Measurements from ENCODE around the gene PRR5L.
"Not testable (repeated sequence)": the region's sequence is repeated elsewhere in the genome, so short reads cannot be mapped to it uniquely, and the experiment has no call there.

Gene PRR5L

GRCh38 chr11:36509694-36510593 is 213.9 kb downstream of the PRR5L start, which contains the start of gene TRAF6:
Gene TRAF6 (minus strand): TSS chr11:36510272. CDS start chr11:36501515, 8,757 bp downstream.
- Histone ChIP-seq H3K9ac (ENCODE audit: low read length) (peak within 1 kb of the TSS; percentile 70), H3F3A (ENCODE audit: insufficient read depth) (peaks cover 7% of the 10 kb centered on the region; the same call in 1 of the 2 replicates), H3K9me3 (ENCODE audit: insufficient read depth, low read length) (no peaks in the 10 kb centered on the region), H3K27ac (ENCODE audit: low read depth, low read length) (peak within 1 kb of the TSS; percentile 33; the same call in 1 of the 2 replicates), H3K4me3 (ENCODE audit: insufficient read depth, low read length, poor library complexity, severe bottlenecking) (peak within 1 kb of the TSS; percentile 85), H3K27me3 (ENCODE audit: low read length) (no peaks in the 10 kb centered on the region), H3K36me3 (ENCODE audit: low read length) (no peaks in the 10 kb centered on the region), H3K79me2 (ENCODE audit: insufficient read depth, low read length) (peaks cover 25% of the 10 kb centered on the region), H3K9me2 (replicated peaks; ENCODE audit: insufficient read depth, low read length) (no peaks in the 10 kb centered on the region), H2AFZ (ENCODE audit: low read depth, low read length, severe bottlenecking) (peak within 1 kb of the TSS; percentile 99), H4K20me1 (ENCODE audit: low read depth, low read length) (0 out of 2 replicates have a peak, but pooled peaks cover 5% of the 10 kb centered on the region), H3K4me2 (ENCODE audit: low read depth, low read length, poor library complexity, severe bottlenecking) (peak within 1 kb of the TSS; percentile 67)
- TF ChIP-seq CTCF (IDR thresholded peaks at IDR 0.05; ENCODE audit: insufficient read depth, low read length, poor library complexity, severe bottlenecking): peak; percentile 46
- no peak for TF ChIP-seq EZH2phosphoT487 (conservative IDR thresholded peaks at IDR 0.05; ENCODE audit: low read length)

GRCh38 chr11:36510594-36510942 is 214.5 kb downstream of the PRR5L start:
- Histone ChIP-seq H3K36me3 (ENCODE audit: low read length) (no peaks in the 10 kb centered on the region), H3K9me2 (replicated peaks; ENCODE audit: insufficient read depth, low read length) (no peaks in the 10 kb centered on the region), H3K27me3 (ENCODE audit: low read length) (no peaks in the 10 kb centered on the region), H3K9ac (ENCODE audit: low read length) (peak overlapping the region; percentile 70), H3K27ac (ENCODE audit: low read depth, low read length) (no peak overlapping the region), H2AFZ (ENCODE audit: low read depth, low read length, severe bottlenecking) (peak overlapping the region; percentile 99), H3K79me2 (ENCODE audit: insufficient read depth, low read length) (peaks cover 19% of the 10 kb centered on the region), H4K20me1 (ENCODE audit: low read depth, low read length) (0 out of 2 replicates have a peak, but pooled peaks cover 5% of the 10 kb centered on the region), H3K9me3 (ENCODE audit: insufficient read depth, low read length) (no peaks in the 10 kb centered on the region), H3K4me3 (ENCODE audit: insufficient read depth, low read length, poor library complexity, severe bottlenecking) (peak overlapping the region; percentile 85), H3F3A (ENCODE audit: insufficient read depth) (peaks cover 7% of the 10 kb centered on the region; the same call in 1 of the 2 replicates), H3K4me2 (ENCODE audit: low read depth, low read length, poor library complexity, severe bottlenecking) (peak overlapping the region; percentile 67)
- no peak for TF ChIP-seq CTCF (IDR thresholded peaks at IDR 0.05; ENCODE audit: insufficient read depth, low read length, poor library complexity, severe bottlenecking)
- no peak for TF ChIP-seq EZH2phosphoT487 (conservative IDR thresholded peaks at IDR 0.05; ENCODE audit: low read length)

- H3K9ac ChIP-seq (ENCODE audit: low read length); H3K27ac ChIP-seq (ENCODE audit: low read depth, low read length); H4K20me1 ChIP-seq (ENCODE audit: low read depth, low read length); H3K9me2 ChIP-seq (replicated peaks; ENCODE audit: insufficient read depth, low read length); H3F3A ChIP-seq (ENCODE audit: insufficient read depth); H3K4me3 ChIP-seq (ENCODE audit: insufficient read depth, low read length, poor library complexity, severe bottlenecking); H3K9me3 ChIP-seq (ENCODE audit: insufficient read depth, low read length); H3K27me3 ChIP-seq (ENCODE audit: low read length); H2AFZ ChIP-seq (ENCODE audit: low read depth, low read length, severe bottlenecking); H3K36me3 ChIP-seq (ENCODE audit: low read length): not testable (repeated sequence)
- Histone ChIP-seq H3K4me2 (ENCODE audit: low read depth, low read length, poor library complexity, severe bottlenecking) (peak overlapping the region; percentile 67), H3K79me2 (ENCODE audit: insufficient read depth, low read length) (peaks cover 16% of the 10 kb centered on the region)
These were observed 215.0 kb downstream of the PRR5L start for GRCh38 chr11:36511062-36511461.

- no peaks in the 10 kb centered on the region for H3K36me3 ChIP-seq (ENCODE audit: low read length)
- no peaks in the 10 kb centered on the region for H3K9me3 ChIP-seq (ENCODE audit: insufficient read depth, low read length)
- H3K27me3 ChIP-seq (ENCODE audit: low read length): no peaks in the 10 kb centered on the region
- H3K9ac ChIP-seq (ENCODE audit: low read length): no peak overlapping the region
- no peak overlapping the region for H3K4me2 ChIP-seq (ENCODE audit: low read depth, low read length, poor library complexity, severe bottlenecking)
- TF ChIP-seq CTCF (IDR thresholded peaks at IDR 0.05; ENCODE audit: insufficient read depth, low read length, poor library complexity, severe bottlenecking): no peak
- TF ChIP-seq EZH2phosphoT487 (conservative IDR thresholded peaks at IDR 0.05; ENCODE audit: low read length): no peak
- H3K9me2 ChIP-seq (replicated peaks; ENCODE audit: insufficient read depth, low read length): no peaks in the 10 kb centered on the region
- H3K4me3 ChIP-seq (ENCODE audit: insufficient read depth, low read length, poor library complexity, severe bottlenecking): no peak overlapping the region
- H3K79me2 ChIP-seq (ENCODE audit: insufficient read depth, low read length): peaks cover 16% of the 10 kb centered on the region
- no peaks in the 10 kb centered on the region for H4K20me1 ChIP-seq (ENCODE audit: low read depth, low read length)
- H3K27ac ChIP-seq (ENCODE audit: low read depth, low read length): no peak overlapping the region
- no peak overlapping the region for H2AFZ ChIP-seq (ENCODE audit: low read depth, low read length, severe bottlenecking)
- H3F3A ChIP-seq (ENCODE audit: insufficient read depth): no peaks in the 10 kb centered on the region
These were observed 215.9 kb downstream of the PRR5L start for GRCh38 chr11:36512016-36512415.

Data from SU-DHL-6 (cell line).